CD1c-positive myeloid dendritic cell (primary cell): ENCODE measurements around the gene PRKCB.

Experiments
- DNase-seq: peaks from one replicate; pipeline ENCODE4 v3.0.0-alpha.2; 2016; ENCODE audit errors: extremely low spot score

The PRKCB gene

GRCh38 chr16:23941025-23941424 lies 105.2 kb downstream of the PRKCB start:
- no peak for DNase-seq

GRCh38 chr16:23941963-23942564 lies 106.3 kb downstream of the PRKCB start:
- no peak for DNase-seq

- DNase-seq: no peak
Observed at GRCh38 chr16:23943604-23944003, 107.8 kb downstream of the PRKCB start.

GRCh38 chr16:23944381-23944780 lies 108.6 kb downstream of the PRKCB start:
- DNase-seq: no peak

GRCh38 chr16:23945243-23945642 lies 109.5 kb downstream of the PRKCB start:
- DNase-seq: no peak

- DNase-seq: no peak
Observed at GRCh38 chr16:23947838-23948237, 112.1 kb downstream of the PRKCB start.

GRCh38 chr16:23948949-23949411 lies 113.2 kb downstream of the PRKCB start:
- no peak for DNase-seq

GRCh38 chr16:23949630-23950290 lies 114.0 kb downstream of the PRKCB start:
- peak; percentile 47 for DNase-seq

GRCh38 chr16:23950291-23950894 lies 114.6 kb downstream of the PRKCB start:
- DNase-seq: no peak

GRCh38 chr16:23950898-23951297 lies 115.1 kb downstream of the PRKCB start:
- DNase-seq: peak; percentile 61

GRCh38 chr16:23952128-23952970 lies 116.6 kb downstream of the PRKCB start:
- DNase-seq: peak; percentile 74

GRCh38 chr16:23952971-23953300 lies 117.2 kb downstream of the PRKCB start:
- no peak for DNase-seq

- no peak for DNase-seq
Observed at GRCh38 chr16:23953476-23953875, 117.7 kb downstream of the PRKCB start.

- no peak for DNase-seq
Observed at GRCh38 chr16:23955088-23955487, 119.3 kb downstream of the PRKCB start.

- DNase-seq: no peak
Observed at GRCh38 chr16:23957287-23957686, 121.5 kb downstream of the PRKCB start.

GRCh38 chr16:23959072-23959751 lies 123.4 kb downstream of the PRKCB start:
- DNase-seq: peak; percentile 84

GRCh38 chr16:23959752-23960072 lies 123.9 kb downstream of the PRKCB start:
- no peak for DNase-seq

- DNase-seq: peak; percentile 12
Observed at GRCh38 chr16:23960081-23960885, 124.5 kb downstream of the PRKCB start.

GRCh38 chr16:23962001-23962400 lies 126.2 kb downstream of the PRKCB start:
- DNase-seq: no peak

GRCh38 chr16:23964136-23964535 lies 128.4 kb downstream of the PRKCB start:
- no peak for DNase-seq

GRCh38 chr16:23965137-23965733 lies 129.5 kb downstream of the PRKCB start:
- DNase-seq: no peak
